CD8-positive, alpha-beta memory T cell (primary cell): ENCODE results near the gene FAM200B. TPM values are rescaled to one million over a fixed set of nuclear protein-coding genes. Genes with fewer than 3 reads are reported as not detected.
A peak's percentile ranks its signal among the peaks of the same experiment; 100 is the strongest.

Experiments
- CTCF ChIA-PET: fragments of 350-600 bp; sonication (Branson Sonifier 250); formaldehyde crosslinking; loops from one replicate; lab custom pipeline; 2021; ENCODE audit warnings: antibody characterized with exemption; lab: Charles Lee
- POLR2A ChIA-PET: fragments of 350-600 bp; sonication (Branson Sonifier 250); formaldehyde crosslinking; loops from one replicate; lab custom pipeline; 2021; ENCODE audit warnings: antibody characterized with exemption; lab: Charles Lee
- DNase-seq, 5 donors: peaks; one replicate each; pipeline versions ENCODE4 v3.0.0 to v3.0.0-alpha.2; 2020 to 2022; ENCODE audit warnings: mixed read lengths in 1 of 5
- H3K27ac ChIP-seq: one replicate; pipeline ENCODE4 v1.7.0; 2013; ENCODE audit warnings: low read depth, mild to moderate bottlenecking, low read length, moderate library complexity
- H3K27me3 ChIP-seq: 2 replicates; pipeline ENCODE4 v1.7.0; 2013; ENCODE audit warnings: low read length, mild to moderate bottlenecking; ENCODE audit not compliant: insufficient read depth, poor library complexity, severe bottlenecking
- H3K36me3 ChIP-seq: 2 replicates; pipeline ENCODE4 v1.7.0; 2013; ENCODE audit warnings: mild to moderate bottlenecking, low read length, moderate library complexity; ENCODE audit not compliant: insufficient read depth
- H3K4me1 ChIP-seq: 2 replicates; pipeline ENCODE4 v1.7.0; 2013; ENCODE audit warnings: mild to moderate bottlenecking, low read length, moderate library complexity; ENCODE audit not compliant: insufficient read depth
- H3K4me3 ChIP-seq: 2 replicates; pipeline ENCODE4 v1.7.0; 2013; ENCODE audit warnings: mild to moderate bottlenecking, low read length
- H3K9me3 ChIP-seq: 2 replicates; pipeline ENCODE4 v1.7.0; 2013; ENCODE audit warnings: mild to moderate bottlenecking, low read length
- H3K27ac Mint-ChIP-seq, 8 donors: one replicate each; pipeline ENCODE4 v1.8.0; 2020 to 2021; ENCODE audit warnings: mixed read lengths in 8 of 8, mild to moderate bottlenecking in 6 of 8, inconsistent platforms in 3 of 8, moderate library complexity in 3 of 8
- H3K27me3 Mint-ChIP-seq, 2 donors: one replicate each; pipeline ENCODE4 v1.8.0; 2020 to 2021; ENCODE audit warnings: mixed read lengths in 2 of 2, mild to moderate bottlenecking in 1 of 2, moderate library complexity in 1 of 2
- H3K36me3 Mint-ChIP-seq, 3 donors: one replicate each; pipeline ENCODE4 v1.8.0; 2020 to 2021; ENCODE audit warnings: mixed read lengths in 3 of 3, inconsistent platforms in 1 of 3, mild to moderate bottlenecking in 1 of 3
- H3K4me1 Mint-ChIP-seq, 3 donors: one replicate each; pipeline ENCODE4 v1.8.0; 2020 to 2021; ENCODE audit warnings: mixed read lengths in 3 of 3, inconsistent platforms in 1 of 3, mild to moderate bottlenecking in 1 of 3
- H3K4me3 Mint-ChIP-seq, 7 donors: one replicate each; pipeline ENCODE4 v1.8.0; 2020 to 2021; ENCODE audit warnings: mixed read lengths in 7 of 7, mild to moderate bottlenecking in 6 of 7, moderate library complexity in 4 of 7, inconsistent platforms in 2 of 7
- H3K9me3 Mint-ChIP-seq, 5 donors: one replicate each; pipeline ENCODE4 v1.8.0; 2020 to 2022; ENCODE audit warnings: mixed read lengths in 5 of 5, mild to moderate bottlenecking in 3 of 5, moderate library complexity in 2 of 5, inconsistent platforms in 1 of 5
- polyA plus RNA-seq: library from polyadenylated mRNA; unstranded; fragments of 300-500 nt; fragmentation: Illumina TruSeq; gene quantifications from one replicate; pipeline ENCODE4 v1.2.3, GENCODE V29; 2021
- total RNA-seq, 2 experiments: library from RNA; stranded (reverse); gene quantifications; one replicate each; pipeline ENCODE4 v1.2.3, GENCODE V29; 2021

The FAM200B gene
- total and polyA plus RNA-seq, 3 experiments from 2014 or later, result 10.0 to 80.7 (median 12.7) TPM

- H3K4me3 Mint-ChIP-seq, result peak overlapping the region in 6 of 7 donors; percentile 77 to 89 (median 87)
- peaks cover 10 to 20% of the 10 kb centered on the region in 2 donors for H3K27me3 Mint-ChIP-seq
- no peaks in the 10 kb centered on the region for H3K9me3 ChIP-seq
- POLR2A ChIA-PET, result no interaction called here
- H3K4me1 Mint-ChIP-seq, result peaks cover 13 to 16% (median 15%) of the 10 kb centered on the region in 3 donors
- CTCF ChIA-PET, result no interaction called here
- H3K36me3 Mint-ChIP-seq, result peaks cover 0 to 3% (median 0%) of the 10 kb centered on the region in 3 donors
- no peaks in the 10 kb centered on the region for H3K36me3 ChIP-seq
- H3K9me3 Mint-ChIP-seq, result no peaks in the 10 kb centered on the region
- no peak overlapping the region for H3K27ac ChIP-seq
- no peak overlapping the region for H3K4me3 ChIP-seq
- peak overlapping the region in 5 of 8 donors; percentile 19 to 97 (median 66) for H3K27ac Mint-ChIP-seq
- no peaks in the 10 kb centered on the region for H3K27me3 ChIP-seq
- H3K4me1 ChIP-seq, result no peaks in the 10 kb centered on the region
- DNase-seq, result no peak
These were observed 22.5 kb downstream of the FAM200B start for GRCh38 chr4:15704129-15704528.

- H3K27ac Mint-ChIP-seq, result no peak overlapping the region
- H3K9me3 Mint-ChIP-seq, result no peaks in the 10 kb centered on the region
- peaks cover 13 to 16% (median 15%) of the 10 kb centered on the region in 3 donors for H3K4me1 Mint-ChIP-seq
- Histone ChIP-seq H3K4me3 (no peak overlapping the region), H3K9me3 (no peaks in the 10 kb centered on the region), H3K27me3 (no peaks in the 10 kb centered on the region), H3K4me1 (no peaks in the 10 kb centered on the region), H3K27ac (no peak overlapping the region), H3K36me3 (no peaks in the 10 kb centered on the region)
- no peaks in the 10 kb centered on the region for H3K27me3 Mint-ChIP-seq
- H3K36me3 Mint-ChIP-seq, result no peaks in the 10 kb centered on the region
- CTCF ChIA-PET, result no interaction called here
- no peak overlapping the region for H3K4me3 Mint-ChIP-seq
- POLR2A ChIA-PET, result no interaction called here
- no peak for DNase-seq
These were observed 25.2 kb downstream of the FAM200B start for GRCh38 chr4:15706646-15707362.

GRCh38 chr4:15707363-15707715 lies 25.7 kb downstream of the FAM200B start:
- Mint-ChIP-seq H3K4me1 (peaks cover 11 to 16% (median 13%) of the 10 kb centered on the region in 3 donors), H3K4me3 (no peak overlapping the region), H3K27ac (no peak overlapping the region), H3K9me3 (no peaks in the 10 kb centered on the region), H3K36me3 (no peaks in the 10 kb centered on the region), H3K27me3 (no peaks in the 10 kb centered on the region)
- H3K27me3 ChIP-seq, result no peaks in the 10 kb centered on the region
- CTCF ChIA-PET, result no interaction called here
- no peaks in the 10 kb centered on the region for H3K4me1 ChIP-seq
- POLR2A ChIA-PET, result no interaction called here
- H3K36me3 ChIP-seq, result no peaks in the 10 kb centered on the region
- no peak overlapping the region for H3K27ac ChIP-seq
- no peaks in the 10 kb centered on the region for H3K9me3 ChIP-seq
- no peak for DNase-seq
- H3K4me3 ChIP-seq, result no peak overlapping the region

GRCh38 chr4:15711762-15712161 lies 30.1 kb downstream of the FAM200B start:
- no peaks in the 10 kb centered on the region for H3K27me3 ChIP-seq
- no peaks in the 10 kb centered on the region for H3K4me1 Mint-ChIP-seq
- H3K36me3 ChIP-seq, result no peaks in the 10 kb centered on the region
- H3K36me3 Mint-ChIP-seq, result no peaks in the 10 kb centered on the region
- no peaks in the 10 kb centered on the region for H3K9me3 ChIP-seq
- H3K27ac Mint-ChIP-seq, result no peak overlapping the region
- peaks cover 2 to 4% of the 10 kb centered on the region in 2 donors for H3K27me3 Mint-ChIP-seq
- H3K9me3 Mint-ChIP-seq, result no peaks in the 10 kb centered on the region
- CTCF ChIA-PET, result no interaction called here
- no peaks in the 10 kb centered on the region for H3K4me1 ChIP-seq
- no peak overlapping the region for H3K4me3 Mint-ChIP-seq
- H3K27ac ChIP-seq, result no peak overlapping the region
- POLR2A ChIA-PET, result no interaction called here
- no peak for DNase-seq
- H3K4me3 ChIP-seq, result no peak overlapping the region

GRCh38 chr4:15712214-15712613 lies 30.6 kb downstream of the FAM200B start:
- Mint-ChIP-seq H3K4me1 (no peaks in the 10 kb centered on the region), H3K4me3 (no peak overlapping the region), H3K27me3 (peaks cover 2 to 4% of the 10 kb centered on the region in 2 donors), H3K36me3 (no peaks in the 10 kb centered on the region), H3K27ac (no peak overlapping the region), H3K9me3 (no peaks in the 10 kb centered on the region)
- no peak overlapping the region for H3K27ac ChIP-seq
- no peak overlapping the region for H3K4me3 ChIP-seq
- no peak for DNase-seq
- ChIA-PET POLR2A (no interaction called here), CTCF (no interaction called here)
- no peaks in the 10 kb centered on the region for H3K36me3 ChIP-seq
- no peaks in the 10 kb centered on the region for H3K9me3 ChIP-seq
- H3K27me3 ChIP-seq, result no peaks in the 10 kb centered on the region
- H3K4me1 ChIP-seq, result no peaks in the 10 kb centered on the region

GRCh38 chr4:15714141-15714540 lies 32.5 kb downstream of the FAM200B start:
- Mint-ChIP-seq H3K4me1 (no peaks in the 10 kb centered on the region), H3K9me3 (no peaks in the 10 kb centered on the region), H3K36me3 (no peaks in the 10 kb centered on the region), H3K27me3 (peaks cover 2 to 4% of the 10 kb centered on the region in 2 donors), H3K4me3 (no peak overlapping the region), H3K27ac (no peak overlapping the region)
- H3K4me1 ChIP-seq, result no peaks in the 10 kb centered on the region
- no peak overlapping the region for H3K27ac ChIP-seq
- no peak overlapping the region for H3K4me3 ChIP-seq
- no peak for DNase-seq
- ChIA-PET CTCF (no interaction called here), POLR2A (no interaction called here)
- H3K36me3 ChIP-seq, result no peaks in the 10 kb centered on the region
- H3K27me3 ChIP-seq, result no peaks in the 10 kb centered on the region
- no peaks in the 10 kb centered on the region for H3K9me3 ChIP-seq

GRCh38 chr4:15714646-15715435 lies 33.2 kb downstream of the FAM200B start:
- no peak overlapping the region for H3K27ac Mint-ChIP-seq
- H3K36me3 ChIP-seq, result no peaks in the 10 kb centered on the region
- H3K9me3 Mint-ChIP-seq, result no peaks in the 10 kb centered on the region
- H3K4me3 ChIP-seq, result no peak overlapping the region
- H3K4me1 ChIP-seq, result no peaks in the 10 kb centered on the region
- H3K27me3 Mint-ChIP-seq, result peaks cover 2 to 4% of the 10 kb centered on the region in 2 donors
- ChIA-PET CTCF (no interaction called here), POLR2A (no interaction called here)
- no peaks in the 10 kb centered on the region for H3K9me3 ChIP-seq
- DNase-seq, result no peak
- no peaks in the 10 kb centered on the region for H3K36me3 Mint-ChIP-seq
- H3K27ac ChIP-seq, result no peak overlapping the region
- no peaks in the 10 kb centered on the region for H3K4me1 Mint-ChIP-seq
- no peaks in the 10 kb centered on the region for H3K27me3 ChIP-seq
- H3K4me3 Mint-ChIP-seq, result no peak overlapping the region

- Mint-ChIP-seq H3K27me3 (peaks cover 3 to 4% of the 10 kb centered on the region in 2 donors), H3K4me1 (no peaks in the 10 kb centered on the region), H3K27ac (no peak overlapping the region), H3K4me3 (no peak overlapping the region), H3K9me3 (no peaks in the 10 kb centered on the region), H3K36me3 (no peaks in the 10 kb centered on the region)
- no peak for DNase-seq
- no peak overlapping the region for H3K4me3 ChIP-seq
- no peak overlapping the region for H3K27ac ChIP-seq
- no peaks in the 10 kb centered on the region for H3K4me1 ChIP-seq
- CTCF ChIA-PET, result no interaction called here
- no peaks in the 10 kb centered on the region for H3K27me3 ChIP-seq
- no peaks in the 10 kb centered on the region for H3K9me3 ChIP-seq
- POLR2A ChIA-PET, result no interaction called here
- H3K36me3 ChIP-seq, result no peaks in the 10 kb centered on the region
These were observed 34.5 kb downstream of the FAM200B start for GRCh38 chr4:15716115-15716514.
